IMR-90 (cell line): ENCODE measurements around the gene DMAC2. TPM values are rescaled to one million over a fixed set of nuclear protein-coding genes. Genes with fewer than 3 reads are reported as not detected.

Experiments used
- ATAC-seq: fragments of 200-7000 bp; cut with Tn5 transposase; 2 replicates; pipeline ENCODE4 v1.9.1; 2020; ENCODE audit warnings: low read depth, mild to moderate bottlenecking, moderate library complexity
- BruUV-seq: library from RNA; stranded (reverse); fragments of 400-500 nt; replicated peaks from 2 replicates; lab custom pipeline; 2021; lab: Mats Ljungman, UMichigan
- CTCF ChIA-PET: fragments of 300-600 bp; formaldehyde crosslinking; extraction: SDS; loops from one replicate; lab custom pipeline; 2021; ENCODE audit warnings: antibody characterized with exemption; lab: Yijun Ruan, JAX
- POLR2A ChIA-PET: fragments of 300-600 bp; sonication (Branson Sonifier 250); formaldehyde crosslinking; loops from one replicate; lab custom pipeline; 2022; ENCODE audit warnings: antibody characterized with exemption; ENCODE audit not compliant: unreplicated experiment; lab: Charles Lee
- DNase-seq: peaks from one replicate; pipeline ENCODE4 v3.0.0; 2013
- H2AFZ ChIP-seq: replicated peaks from 2 replicates; pipeline ENCODE3; 2013; ENCODE audit warnings: low read length, mild to moderate bottlenecking; ENCODE audit not compliant: poor library complexity
- H2AK5ac ChIP-seq: 2 replicates; pipeline ENCODE4 v1.6.1; 2013; ENCODE audit warnings: low read depth, low read length, inconsistent platforms
- H2AK9ac ChIP-seq: replicated peaks from 2 replicates; pipeline ENCODE3; 2013; ENCODE audit warnings: mild to moderate bottlenecking, low read depth, low read length, moderate library complexity; ENCODE audit not compliant: poor library complexity
- H2BK120ac ChIP-seq: 2 replicates; pipeline ENCODE4 v1.6.1; 2013; ENCODE audit warnings: low read depth, low read length, inconsistent platforms
- H2BK15ac ChIP-seq: 3 replicates; pipeline ENCODE4 v1.6.1; 2013; ENCODE audit warnings: low read depth, low read length, inconsistent platforms
- H2BK20ac ChIP-seq: 2 replicates; pipeline ENCODE4 v1.6.1; 2013; ENCODE audit warnings: low read depth, mild to moderate bottlenecking, inconsistent platforms, low read length, moderate library complexity
- H2BK5ac ChIP-seq: 2 replicates; pipeline ENCODE4 v1.6.1; 2013; ENCODE audit warnings: mild to moderate bottlenecking, low read depth, low read length, inconsistent platforms; ENCODE audit not compliant: poor library complexity, severe bottlenecking
- H3K14ac ChIP-seq: replicated peaks from 2 replicates; pipeline ENCODE4 v1.6.1; 2013; ENCODE audit warnings: low read depth, low read length, inconsistent platforms
- H3K18ac ChIP-seq: 2 replicates; pipeline ENCODE4 v1.6.1; 2013; ENCODE audit warnings: low read depth, low read length, control low read depth
- H3K23ac ChIP-seq: 2 replicates; pipeline ENCODE4 v1.6.1; 2013; ENCODE audit warnings: low read depth, low read length, inconsistent platforms
- H3K27ac ChIP-seq: 2 replicates; pipeline ENCODE4 v1.5.1; 2013; ENCODE audit warnings: mild to moderate bottlenecking, control low read depth, low read length; ENCODE audit not compliant: insufficient read depth
- H3K27me3 ChIP-seq: 2 replicates; pipeline ENCODE4 v1.6.1; 2013; ENCODE audit warnings: low read length; ENCODE audit not compliant: control insufficient read depth, insufficient read depth
- H3K36me3 ChIP-seq: 2 replicates; pipeline ENCODE4 v1.6.1; 2013; ENCODE audit warnings: low read length, mixed read lengths; ENCODE audit not compliant: control insufficient read depth, insufficient read depth
- H3K4ac ChIP-seq: 2 replicates; pipeline ENCODE4 v1.6.1; 2013; ENCODE audit warnings: low read depth, low read length, inconsistent platforms
- H3K4me1 ChIP-seq: 2 replicates; pipeline ENCODE4 v1.6.1; 2013; ENCODE audit warnings: low read length, mixed read lengths; ENCODE audit not compliant: control insufficient read depth, insufficient read depth
- H3K4me2 ChIP-seq: 2 replicates; pipeline ENCODE4 v1.6.1; 2013; ENCODE audit warnings: low read depth, mild to moderate bottlenecking, control low read depth, low read length, moderate library complexity
- H3K4me3 ChIP-seq: 2 replicates; pipeline ENCODE4 v1.5.1; 2013; ENCODE audit warnings: low read depth, mild to moderate bottlenecking, control low read depth, low read length, moderate library complexity; ENCODE audit not compliant: insufficient read depth
- H3K56ac ChIP-seq: 2 replicates; pipeline ENCODE4 v1.6.1; 2013; ENCODE audit warnings: low read length, inconsistent platforms; ENCODE audit not compliant: insufficient read depth; ENCODE audit errors: extremely low read depth
- H3K79me1 ChIP-seq, 2 experiments: 2 replicates each; pipeline ENCODE4 v1.6.1; 2013; ENCODE audit warnings: low read length in 2 of 2, inconsistent platforms in 1 of 2, low read depth in 1 of 2
- H3K9ac ChIP-seq: 2 replicates; pipeline ENCODE4 v1.6.1; 2013; ENCODE audit warnings: low read depth, low read length, control low read depth
- H3K9me1 ChIP-seq: 2 replicates; pipeline ENCODE4 v1.6.1; 2013; ENCODE audit warnings: low read length, inconsistent platforms; ENCODE audit not compliant: insufficient read depth
- H3K9me3 ChIP-seq: 2 replicates; pipeline ENCODE4 v1.6.1; 2013; ENCODE audit warnings: low read length; ENCODE audit not compliant: control insufficient read depth, insufficient read depth
- H4K20me1 ChIP-seq: 2 replicates; pipeline ENCODE4 v1.6.1; 2013; ENCODE audit warnings: low read length, inconsistent platforms; ENCODE audit not compliant: insufficient read depth
- H4K5ac ChIP-seq: 2 replicates; pipeline ENCODE4 v1.6.1; 2013; ENCODE audit warnings: mild to moderate bottlenecking, low read depth, low read length, control low read depth
- H4K8ac ChIP-seq, 2 experiments: 2 replicates each; pipeline ENCODE4 v1.6.1; 2013; ENCODE audit warnings: low read depth in 2 of 2, low read length in 2 of 2, control low read depth in 1 of 2, inconsistent platforms in 1 of 2
- H4K91ac ChIP-seq: 2 replicates; pipeline ENCODE4 v1.6.1; 2013; ENCODE audit warnings: low read depth, low read length, inconsistent platforms; ENCODE audit not compliant: insufficient read depth
- CHD1 ChIP-seq: IDR thresholded peaks from 2 replicates; pipeline ENCODE4 v1.6.1; 2012; ENCODE audit warnings: low read depth, low read length, improper control_type of control experiment
- MAFK ChIP-seq: IDR thresholded peaks from 2 replicates; pipeline ENCODE4 v1.6.1; 2012; ENCODE audit warnings: low read depth, low read length, improper control_type of control experiment
- SMC3 ChIP-seq: fragments of 150-350 bp; IDR thresholded peaks from 2 replicates; pipeline ENCODE4 v1.6.1; 2016; ENCODE audit warnings: low read depth, mild to moderate bottlenecking, antibody characterized with exemption, low read length, moderate library complexity
- WGBS, 2 experiments: methylation state at CpG; one replicate each; pipeline versions ENCODE4 v1.1.5 to v1.1.7; 2013; ENCODE audit warnings: missing lambda C conversion rate in 2 of 2; ENCODE audit not compliant: insufficient read length in 1 of 2; ENCODE audit errors: extremely low coverage in 2 of 2; 5-methylcytosine and 5-hydroxymethylcytosine counted together
- dilution Hi-C: fragments of 300-500 bp; cut with HindIII; formaldehyde crosslinking; loops from one replicate; pipeline ENCODE4 v1.14.3; 2018; ENCODE audit warnings: low sequenced_read_pairs; ENCODE audit not compliant: unreplicated experiment
- in situ Hi-C: fragments of 300-500 bp; cut with MboI; formaldehyde crosslinking; loops from 3 replicates; pipeline ENCODE4 v1.14.3; 2019; ENCODE audit warnings: low sequenced_read_pairs, inconsistent platforms, mixed read lengths
- intact Hi-C: fragments of 100-400 bp; cut with micrococcal nuclease; formaldehyde crosslinking; loops from 2 replicates; pipeline ENCODE4 v1.10.0; 2022
- polyA plus RNA-seq, 3 experiments: library from polyadenylated mRNA; depleted of rRNA; stranded (reverse); fragments of >200 nt; gene quantifications; 2 replicates each; pipeline ENCODE4 v1.2.3, GENCODE V29; 2012; ENCODE audit warnings: low replicate concordance in 1 of 3
- total RNA-seq: library from RNA; depleted of rRNA; stranded (reverse); fragments of >200 nt; gene quantifications from 2 replicates; pipeline ENCODE4 v1.2.3, GENCODE V29; 2012

Gene DMAC2
- total and polyA plus RNA-seq, 2 of the 4 experiments (the other 2 are of a cell fraction) = 52.5 to 72.2 TPM

DNA sequence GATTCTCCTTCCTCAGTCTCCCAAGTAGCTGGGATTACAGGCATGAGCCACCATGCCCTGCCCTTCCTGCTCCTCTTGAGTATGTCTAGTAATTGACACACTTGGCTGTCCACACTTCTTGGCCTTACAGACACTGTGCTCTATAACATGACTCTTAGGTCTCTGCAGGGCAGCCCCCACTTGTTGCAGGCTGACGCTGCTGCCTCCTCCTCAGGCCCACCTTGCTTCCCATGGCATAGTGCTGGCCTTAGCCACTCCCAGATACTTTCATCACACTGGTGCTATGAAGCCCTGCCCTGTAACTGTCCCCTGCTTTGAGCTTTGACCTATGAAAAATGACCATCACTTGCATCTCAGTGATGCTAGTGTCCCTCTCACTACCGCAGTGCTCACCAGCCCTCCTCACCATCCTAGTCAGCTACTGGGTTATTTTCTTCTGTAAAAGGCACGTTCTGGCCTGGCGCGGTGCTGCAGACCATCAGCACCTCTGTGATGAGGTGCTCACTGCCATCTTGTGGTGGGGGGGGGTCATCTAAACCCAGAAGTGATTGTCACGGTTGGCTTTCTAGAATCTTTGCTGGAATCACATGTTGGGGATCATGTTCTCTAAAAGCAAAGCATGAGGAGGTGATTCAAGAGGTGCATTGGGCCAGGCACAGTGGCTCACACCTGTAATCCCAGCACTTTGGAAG lies 13.0 kb upstream of the DMAC2 start:
- H3K9ac ChIP-seq = no peak overlapping the region
- DNase-seq = no peak
- no peak overlapping the region for H2BK120ac ChIP-seq
- H2AK9ac ChIP-seq = no peak overlapping the region
- no peak overlapping the region for H3K4me3 ChIP-seq
- no peak overlapping the region for H3K14ac ChIP-seq
- no peaks in the 10 kb centered on the region for H3K4me1 ChIP-seq
- H4K8ac ChIP-seq = no peak overlapping the region
- ChIA-PET CTCF (no interaction called here), POLR2A (no interaction called here)
- no peaks in the 10 kb centered on the region for H3K36me3 ChIP-seq
- no peak for ATAC-seq
- no TSS peak for BruUV-seq
- H3K9me1 ChIP-seq = no peaks in the 10 kb centered on the region
- no peaks in the 10 kb centered on the region for H3K9me3 ChIP-seq
- TF ChIP-seq MAFK = no peak
- no peak for TF ChIP-seq CHD1
- TF ChIP-seq SMC3 = no peak
- no peak overlapping the region for H3K18ac ChIP-seq
- H2BK5ac ChIP-seq = no peak overlapping the region
- H3K56ac ChIP-seq = no peak overlapping the region
- H3K23ac ChIP-seq = no peak overlapping the region
- H3K4me2 ChIP-seq = no peak overlapping the region
- no peaks in the 10 kb centered on the region for H4K20me1 ChIP-seq
- no peaks in the 10 kb centered on the region; the same call in 1 of the 2 replicates for H3K27me3 ChIP-seq
- no peak overlapping the region for H3K4ac ChIP-seq
- H2BK15ac ChIP-seq = no peak overlapping the region
- H3K79me1 ChIP-seq = no peaks in the 10 kb centered on the region
- 83% methylated on average over 2 of the region's 6 CpGs; no CpG with 5 or more reads in 1 of the 2 experiments for WGBS, 2 experiments
- H4K5ac ChIP-seq = no peak overlapping the region
- no peak overlapping the region for H2BK20ac ChIP-seq
- no peak overlapping the region for H4K91ac ChIP-seq
- intact Hi-C loops (no loop called here), in situ Hi-C loops (no loop called here), dilution Hi-C loops (no loop called here)
- H2AFZ ChIP-seq = no peak overlapping the region
- no peak overlapping the region for H3K27ac ChIP-seq
- no peak overlapping the region for H2AK5ac ChIP-seq
